HG03378 (cell line): ENCODE results near the gene POU5F2.

Experiments
- ATAC-seq: cut with Tn5 transposase; IDR thresholded peaks from one replicate; pipeline ENCODE4 v1.9.1; 2021; ENCODE audit warnings: mild to moderate bottlenecking, moderate library complexity; ENCODE audit not compliant: unreplicated experiment

The POU5F2 gene

GRCh38 chr5:93741136-93741811 lies at the start of gene POU5F2:
TSS of gene POU5F2 (minus strand) at chr5:93741600. CDS start at chr5:93741563, 37 bp downstream.
- no peak for ATAC-seq

GRCh38 chr5:93790401-93790800 lies 49.0 kb upstream of the POU5F2 start:
- no peak for ATAC-seq

- no peak for ATAC-seq
These were observed 48.0 kb upstream of the POU5F2 start for GRCh38 chr5:93789173-93790067.

- ATAC-seq = no peak
These were observed 46.2 kb upstream of the POU5F2 start for GRCh38 chr5:93787598-93787997.

- ATAC-seq = no peak
These were observed 44.1 kb upstream of the POU5F2 start for GRCh38 chr5:93785475-93785874.

GRCh38 chr5:93782978-93783377 lies 41.6 kb upstream of the POU5F2 start:
- ATAC-seq = no peak

GRCh38 chr5:93777620-93778019 lies 36.2 kb upstream of the POU5F2 start:
- ATAC-seq = no peak

- no peak for ATAC-seq
These were observed 15.0 kb upstream of the POU5F2 start for GRCh38 chr5:93756372-93756771.

- no peak for ATAC-seq
These were observed 14.3 kb upstream of the POU5F2 start for GRCh38 chr5:93755716-93756115.

- peak; percentile 50 for ATAC-seq
These were observed 7.5 kb upstream of the POU5F2 start for GRCh38 chr5:93748875-93749397.

- ATAC-seq = no peak
These were observed 5.1 kb upstream of the POU5F2 start for GRCh38 chr5:93746406-93747056.

GRCh38 chr5:93736284-93736683 lies 5.1 kb downstream of the POU5F2 start:
- ATAC-seq = no peak

GRCh38 chr5:93735378-93735777 lies 6.0 kb downstream of the POU5F2 start:
- no peak for ATAC-seq

- no peak for ATAC-seq
These were observed 9.4 kb downstream of the POU5F2 start for GRCh38 chr5:93731987-93732386.

- no peak for ATAC-seq
These were observed 14.8 kb downstream of the POU5F2 start for GRCh38 chr5:93726595-93726994.

GRCh38 chr5:93724791-93725190 lies 16.6 kb downstream of the POU5F2 start:
- no peak for ATAC-seq

- ATAC-seq = no peak
These were observed 17.7 kb downstream of the POU5F2 start for GRCh38 chr5:93723681-93724080.

GRCh38 chr5:93723005-93723404 lies 18.4 kb downstream of the POU5F2 start:
- no peak for ATAC-seq

GRCh38 chr5:93722588-93722987 lies 18.8 kb downstream of the POU5F2 start:
- ATAC-seq = no peak

GRCh38 chr5:93721511-93721910 lies 19.9 kb downstream of the POU5F2 start:
- no peak for ATAC-seq

- no peak for ATAC-seq
These were observed 20.3 kb downstream of the POU5F2 start for GRCh38 chr5:93721071-93721470.
